Measurements from ENCODE around the gene SENP8. TPM values are rescaled to one million over a fixed set of nuclear protein-coding genes. Genes with fewer than 3 reads are reported as not detected.

Gene SENP8
- total and polyA plus RNA-seq, 2 of the 13 experiments (the other 11 are each of a cell fraction or from before 2014, with no cell fraction given) = 2.7 to 3.0 TPM

GRCh38 chr15:72092691-72093090 is 25.5 kb upstream of the SENP8 start:
- in situ Hi-C loops (cut with HindIII; ENCODE audit: extremely low pct_ligation_motif_present, low pct_unique_long_range_greater_than_20kb) = no loop called here
- no peak for TF ChIP-seq HNRNPUL1 (IDR thresholded peaks at IDR 0.05; ENCODE audit: low read depth, low read length)
- TF ChIP-seq ZIK1 (CRISPR knock-in tag; IDR thresholded peaks at IDR 0.05; ENCODE audit: borderline replicate concordance, low read depth) = no peak
- no peak for TF ChIP-seq PAWR (CRISPR knock-in tag; IDR thresholded peaks at IDR 0.05; ENCODE audit: borderline replicate concordance)
- TF ChIP-seq ZNF589 (CRISPR knock-in tag; conservative IDR thresholded peaks at IDR 0.05) = no peak
- no peak for TF ChIP-seq NCOA5 (CRISPR knock-in tag; IDR thresholded peaks at IDR 0.05)
- TF ChIP-seq XRCC5 (optimal IDR thresholded peaks at IDR 0.05; ENCODE audit: low read length) = no peak
- TF ChIP-seq ZNF160 (CRISPR knock-in tag; IDR thresholded peaks at IDR 0.05) = no peak
- no peak for TF ChIP-seq EZH2 (conservative IDR thresholded peaks at IDR 0.05; ENCODE audit: low read depth, low read length)
- H2AFZ ChIP-seq (ENCODE audit: low read length) = no peak overlapping the region
- intact Hi-C loops (cut with micrococcal nuclease; ENCODE audit: unreplicated experiment) = no loop called here
- H3K9ac ChIP-seq (ENCODE audit: insufficient read depth, low read depth, low read length) = no peak overlapping the region
- FAIRE-seq = no peak
- H3K27me3 ChIP-seq (ENCODE audit: control insufficient read depth in 1 of 2, insufficient read depth in 2 of 2, low read length in 2 of 2) = no peaks in the 10 kb centered on the region
- no peaks in the 10 kb centered on the region for H4K20me1 ChIP-seq (ENCODE audit: insufficient read depth, low read length)
- no peak overlapping the region for H3K27ac ChIP-seq (ENCODE audit: extremely low read length, insufficient read depth, low read length)
- no peaks in the 10 kb centered on the region for H3K9me3 ChIP-seq (ENCODE audit: low read length)
- no peak overlapping the region for H3K4me2 ChIP-seq (ENCODE audit: low read depth, low read length)
- ATAC-seq = no peak
- H3K4me1 ChIP-seq (ENCODE audit: insufficient read depth, low read length) = no peaks in the 10 kb centered on the region
- no peak overlapping the region for H3K4me3 ChIP-seq (replicated peaks in 1 of 3; ENCODE audit: insufficient read depth in 1 of 3, low read depth in 2 of 3, low read length in 3 of 3)
- BruUV-seq (replicated peaks) = no TSS peak
- DNase-seq (ENCODE audit: low spot score) = no peak
- H3K36me3 ChIP-seq (replicated peaks in 1 of 2; ENCODE audit: control insufficient read depth in 1 of 2, insufficient read depth in 2 of 2, low read length in 2 of 2) = no peaks in the 10 kb centered on the region
- CTCF ChIA-PET (ENCODE audit: low intra/inter-chr PET ratio, low total read pairs) = no interaction called here
- no peaks in the 10 kb centered on the region for H3K79me2 ChIP-seq (ENCODE audit: insufficient read depth, low read length)
- POLR2A ChIA-PET = no interaction called here

- 93% methylated on average over 1 of the region's 1 CpG for WGBS (ENCODE audit: low lambda C conversion rate)
- H3K27ac ChIP-seq (ENCODE audit: extremely low read length, insufficient read depth, low read length) = no peak overlapping the region
- H3K4me1 ChIP-seq (ENCODE audit: insufficient read depth, low read length) = no peaks in the 10 kb centered on the region
- in situ Hi-C loops (cut with HindIII; ENCODE audit: extremely low pct_ligation_motif_present, low pct_unique_long_range_greater_than_20kb) = no loop called here
- ChIA-PET CTCF (ENCODE audit: low intra/inter-chr PET ratio, low total read pairs) (no interaction called here), POLR2A (no interaction called here)
- no TSS peak for BruUV-seq (replicated peaks)
- H3K9ac ChIP-seq (ENCODE audit: insufficient read depth, low read depth, low read length) = no peak overlapping the region
- no peaks in the 10 kb centered on the region for H3K36me3 ChIP-seq (replicated peaks in 1 of 2; ENCODE audit: control insufficient read depth in 1 of 2, insufficient read depth in 2 of 2, low read length in 2 of 2)
- no peaks in the 10 kb centered on the region for H4K20me1 ChIP-seq (ENCODE audit: insufficient read depth, low read length)
- H3K27me3 ChIP-seq (ENCODE audit: control insufficient read depth in 1 of 2, insufficient read depth in 2 of 2, low read length in 2 of 2) = no peaks in the 10 kb centered on the region
- intact Hi-C loops (cut with micrococcal nuclease; ENCODE audit: unreplicated experiment) = no loop called here
- H3K4me2 ChIP-seq (ENCODE audit: low read depth, low read length) = no peak overlapping the region
- ATAC-seq (no peak), DNase-seq (ENCODE audit: low spot score) (no peak), FAIRE-seq (no peak)
- H3K9me3 ChIP-seq (ENCODE audit: low read length) = no peaks in the 10 kb centered on the region
- no peak overlapping the region for H2AFZ ChIP-seq (ENCODE audit: low read length)
- no peak overlapping the region for H3K4me3 ChIP-seq (replicated peaks in 1 of 3; ENCODE audit: insufficient read depth in 1 of 3, low read depth in 2 of 3, low read length in 3 of 3)
- no peaks in the 10 kb centered on the region for H3K79me2 ChIP-seq (ENCODE audit: insufficient read depth, low read length)
- TF ChIP-seq ZNF24 (IDR thresholded peaks at IDR 0.05) = no peak
- TF ChIP-seq ZMYM4 (CRISPR knock-in tag; IDR thresholded peaks at IDR 0.05) = no peak
- no peak for TF ChIP-seq TFDP2 (CRISPR knock-in tag; IDR thresholded peaks at IDR 0.05)
- no peak for TF ChIP-seq ZNF292 (CRISPR knock-in tag; IDR thresholded peaks at IDR 0.05; ENCODE audit: borderline replicate concordance, low read depth)
- no peak for TF ChIP-seq ZFP41 (CRISPR knock-in tag; IDR thresholded peaks at IDR 0.05; ENCODE audit: borderline replicate concordance)
- TF ChIP-seq TBP (CRISPR knock-in tag; IDR thresholded peaks at IDR 0.05) = no peak
- TF ChIP-seq NFKB2 (CRISPR knock-in tag; IDR thresholded peaks at IDR 0.05; ENCODE audit: borderline replicate concordance) = no peak
- TF ChIP-seq ZNF615 (CRISPR knock-in tag; IDR thresholded peaks at IDR 0.05; ENCODE audit: borderline replicate concordance) = no peak
- TF ChIP-seq U2AF1 (optimal IDR thresholded peaks at IDR 0.05; ENCODE audit: low read depth, low read length) = no peak
- TF ChIP-seq MLLT10 (CRISPR knock-in tag; IDR thresholded peaks at IDR 0.05) = no peak
- TF ChIP-seq KDM3A (CRISPR knock-in tag; IDR thresholded peaks at IDR 0.05; ENCODE audit: low read depth) = no peak
- no peak for TF ChIP-seq ATF6 (CRISPR knock-in tag; conservative IDR thresholded peaks at IDR 0.05)
Observed at GRCh38 chr15:72096796-72097195, 21.4 kb upstream of the SENP8 start.

Data from HepG2 (cell line).